Chondrocyte (in vitro differentiated cells): Measurements from ENCODE around the gene MTFR1L. TPM values are rescaled to one million over a fixed set of nuclear protein-coding genes. Genes with fewer than 3 reads are reported as not detected.

Experiments
- DNase-seq: peaks from one replicate; pipeline ENCODE4 v3.0.0; 2021; ENCODE audit warnings: mixed read lengths, low spot score
- H3K27ac Mint-ChIP-seq: one replicate; pipeline ENCODE4 v1.8.0; 2021; ENCODE audit warnings: mild to moderate bottlenecking, moderate library complexity, mixed read lengths; ENCODE audit not compliant: unreplicated experiment
- H3K27me3 Mint-ChIP-seq: 2 replicates; pipeline ENCODE4 v1.8.0; 2021; ENCODE audit warnings: low read depth, mixed read lengths
- H3K36me3 Mint-ChIP-seq: 2 replicates; pipeline ENCODE4 v1.8.0; 2021; ENCODE audit warnings: low read depth, mixed read lengths
- H3K4me1 Mint-ChIP-seq: 2 replicates; pipeline ENCODE4 v1.8.0; 2021; ENCODE audit warnings: low read depth, mild to moderate bottlenecking, mixed read lengths
- H3K4me3 Mint-ChIP-seq: one replicate; pipeline ENCODE4 v1.8.0; 2021; ENCODE audit warnings: mild to moderate bottlenecking, moderate library complexity, mixed read lengths; ENCODE audit not compliant: unreplicated experiment
- H3K9me3 Mint-ChIP-seq: 2 replicates; pipeline ENCODE4 v1.8.0; 2021; ENCODE audit warnings: low read depth, mixed read lengths
- total RNA-seq: library from RNA; stranded (reverse); gene quantifications from 3 replicates; pipeline ENCODE4 v1.2.1, GENCODE V29; 2021
- TF ChIP-seq, protein P1 (sequence below): fragments of 200-600 bp; sonication (generic); IDR thresholded peaks from 2 replicates; pipeline ENCODE4 v1.5.0; 2021; ENCODE audit warnings: antibody characterized with exemption, mild to moderate bottlenecking, moderate library complexity

Gene MTFR1L
- total RNA-seq, 1 donor from 2014 or later = 51.2 TPM

DNA sequence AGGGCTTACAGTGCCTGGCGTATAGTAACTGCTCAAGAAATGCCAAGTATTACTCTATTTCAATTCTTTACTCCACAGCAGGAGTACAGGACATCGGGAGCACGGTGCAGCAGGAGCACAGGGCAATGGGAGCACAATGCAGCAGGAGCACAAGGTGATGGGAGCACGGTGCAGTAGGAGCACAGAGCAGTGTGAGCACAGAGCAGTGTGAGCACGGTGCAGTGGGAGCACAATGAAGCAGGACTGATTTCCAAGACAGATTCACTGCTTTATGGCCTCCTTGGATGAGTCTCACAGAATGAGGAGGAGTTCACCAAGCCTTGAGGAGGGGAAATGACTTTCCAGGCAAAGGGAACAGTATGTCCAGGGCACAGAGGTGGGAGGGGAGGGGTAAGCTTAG is 60.8 kb downstream of the MTFR1L start:
- no peak for DNase-seq
- H3K4me1 Mint-ChIP-seq = peaks cover 4% of the 10 kb centered on the region
- TF ChIP-seq, protein P1, sequence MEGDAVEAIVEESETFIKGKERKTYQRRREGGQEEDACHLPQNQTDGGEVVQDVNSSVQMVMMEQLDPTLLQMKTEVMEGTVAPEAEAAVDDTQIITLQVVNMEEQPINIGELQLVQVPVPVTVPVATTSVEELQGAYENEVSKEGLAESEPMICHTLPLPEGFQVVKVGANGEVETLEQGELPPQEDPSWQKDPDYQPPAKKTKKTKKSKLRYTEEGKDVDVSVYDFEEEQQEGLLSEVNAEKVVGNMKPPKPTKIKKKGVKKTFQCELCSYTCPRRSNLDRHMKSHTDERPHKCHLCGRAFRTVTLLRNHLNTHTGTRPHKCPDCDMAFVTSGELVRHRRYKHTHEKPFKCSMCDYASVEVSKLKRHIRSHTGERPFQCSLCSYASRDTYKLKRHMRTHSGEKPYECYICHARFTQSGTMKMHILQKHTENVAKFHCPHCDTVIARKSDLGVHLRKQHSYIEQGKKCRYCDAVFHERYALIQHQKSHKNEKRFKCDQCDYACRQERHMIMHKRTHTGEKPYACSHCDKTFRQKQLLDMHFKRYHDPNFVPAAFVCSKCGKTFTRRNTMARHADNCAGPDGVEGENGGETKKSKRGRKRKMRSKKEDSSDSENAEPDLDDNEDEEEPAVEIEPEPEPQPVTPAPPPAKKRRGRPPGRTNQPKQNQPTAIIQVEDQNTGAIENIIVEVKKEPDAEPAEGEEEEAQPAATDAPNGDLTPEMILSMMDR = no peak
- H3K9me3 Mint-ChIP-seq = no peaks in the 10 kb centered on the region
- no peak overlapping the region for H3K27ac Mint-ChIP-seq
- H3K36me3 Mint-ChIP-seq = no peaks in the 10 kb centered on the region
- no peak overlapping the region for H3K4me3 Mint-ChIP-seq
- no peaks in the 10 kb centered on the region for H3K27me3 Mint-ChIP-seq

DNA sequence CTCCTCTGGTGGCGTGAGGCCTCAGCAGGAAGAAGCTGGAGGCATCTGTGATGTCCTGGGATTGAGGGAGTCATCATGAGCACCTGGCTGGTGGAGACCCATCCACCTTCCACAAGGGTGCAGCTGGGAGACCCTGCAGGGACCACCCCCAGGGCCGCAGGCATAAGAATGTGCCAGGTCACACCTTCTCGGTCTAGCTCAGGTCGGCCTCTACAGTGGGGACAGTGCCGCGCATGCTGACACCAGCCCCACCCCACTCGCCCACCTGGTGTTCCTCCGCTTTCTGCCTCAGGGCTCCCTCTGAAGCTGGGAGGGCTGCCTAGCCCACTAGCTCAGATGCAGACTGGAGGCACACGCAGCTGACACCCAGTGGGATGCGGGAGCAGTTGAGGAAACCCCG is 61.5 kb downstream of the MTFR1L start:
- Mint-ChIP-seq H3K36me3 (no peaks in the 10 kb centered on the region), H3K27ac (no peak overlapping the region), H3K27me3 (no peaks in the 10 kb centered on the region), H3K4me3 (no peak overlapping the region), H3K4me1 (peaks cover under 1% of the 10 kb centered on the region), H3K9me3 (no peaks in the 10 kb centered on the region)
- DNase-seq = no peak
- TF ChIP-seq, protein P1 = no peak

Other genes with a start within 250 kb of the MTFR1L start
- gene MAN1C1, start 203.2 kb upstream of the MTFR1L start, total RNA-seq = 10.7 to 11.3 TPM (median 10.9 TPM) in 3 replicates
- 77.0 to 99.5 TPM (median 95.7 TPM) in 3 replicates for gene SELENON, start 19.8 kb upstream of the MTFR1L start, total RNA-seq
- gene AUNIP, start 39.5 kb downstream of the MTFR1L start, total RNA-seq = 0.80 to 2.9 TPM (median 1.2 TPM) in 3 replicates
- 13.4 to 15.1 TPM (median 14.5 TPM) in 3 replicates for gene PAQR7, start 55.8 kb downstream of the MTFR1L start, total RNA-seq
- gene STMN1, start 86.5 kb downstream of the MTFR1L start, total RNA-seq = 111 to 156 TPM (median 152 TPM) in 3 replicates
- 10.0 to 12.5 TPM (median 10.7 TPM) in 3 replicates for gene PAFAH2, start 178.1 kb downstream of the MTFR1L start, total RNA-seq
- gene EXTL1, start 201.8 kb downstream of the MTFR1L start, total RNA-seq = 4.3 to 7.9 TPM (median 6.4 TPM) in 3 replicates
- 0.12 TPM in 1 of 3 replicates, not detected in the others for gene SLC30A2, start 226.2 kb downstream of the MTFR1L start, total RNA-seq
- gene TRIM63, start 247.7 kb downstream of the MTFR1L start, total RNA-seq = 0.26 to 0.70 TPM in 2 of 3 replicates, not detected in the other